Testis (tissue), 3 donors: ENCODE data around the gene KMT5B. TPM values are rescaled to one million over a fixed set of nuclear protein-coding genes. Genes with fewer than 3 reads are reported as not detected.

Source experiments
- DNase-seq: peaks from one replicate; pipeline ENCODE4 v3.0.0-alpha.2; 2019
- H3K27ac ChIP-seq, 2 donors: fragments of 200-600 bp; sonication (generic); one replicate each; pipeline ENCODE4 v1.5.1; 2019
- H3K27me3 ChIP-seq: fragments of 200-600 bp; sonication (generic); one replicate; pipeline ENCODE4 v1.5.1; 2019
- H3K36me3 ChIP-seq: fragments of 200-600 bp; sonication (generic); one replicate; pipeline ENCODE4 v1.5.1; 2017; ENCODE audit warnings: low read depth; ENCODE audit errors: missing control alignments
- H3K4me1 ChIP-seq: fragments of 200-600 bp; sonication (generic); one replicate; pipeline ENCODE4 v1.5.1; 2019
- H3K4me3 ChIP-seq, 2 donors: fragments of 200-600 bp; sonication (generic); one replicate each; pipeline ENCODE4 v1.5.1; 2017 to 2019
- H3K9me3 ChIP-seq: fragments of 200-600 bp; sonication (generic); one replicate; pipeline ENCODE4 v1.5.1; 2017
- POLR2A ChIP-seq: fragments of 450-650 bp; IDR thresholded peaks from one replicate; pipeline ENCODE4 v1.6.1; 2017; ENCODE audit warnings: antibody characterized with exemption, mild to moderate bottlenecking, moderate library complexity
- WGBS, 2 donors: methylation state at CpG; one replicate each; pipeline ENCODE4 v1.1.5; 2018; 5-methylcytosine and 5-hydroxymethylcytosine counted together
- intact Hi-C: fragments of 100-400 bp; cut with DNase I; formaldehyde crosslinking; loops from one replicate; pipeline ENCODE4 v1.15.1; 2023; ENCODE audit warnings: low total_unique reads
- polyA plus RNA-seq: library from polyadenylated mRNA; stranded (reverse); fragments of 350-450 nt; fragmentation: Illumina TruSeq; extraction: RNeasy Lipid Tissue Mini Kit (QIAGEN cat#74804); gene quantifications from one replicate; pipeline ENCODE4 v1.2.3, GENCODE V29; 2014; ENCODE audit warnings: low read depth, low replicate concordance; ENCODE audit not compliant: insufficient read depth
- total RNA-seq, 2 donors: library from RNA; depleted of rRNA; stranded (reverse); fragments of >200 nt; gene quantifications; one replicate each; pipeline ENCODE4 v1.2.3, GENCODE V29; 2016
- TF ChIP-seq, protein P1 (sequence below), 3 experiments: fragments of 450-650 bp in 2 of 3; fragments of 200-600 bp in 1 of 3; sonication (generic) in 1 of 3; IDR thresholded peaks; one replicate each; pipeline ENCODE4 v1.5.1; 2016 to 2019; ENCODE audit warnings: antibody characterized with exemption in 3 of 3, mild to moderate bottlenecking in 2 of 3, moderate library complexity in 1 of 3

KMT5B gene
- total and polyA plus RNA-seq, 3 donors from 2014 or later, result 42.1 to 56.5 (median 44.1) TPM

DNA sequence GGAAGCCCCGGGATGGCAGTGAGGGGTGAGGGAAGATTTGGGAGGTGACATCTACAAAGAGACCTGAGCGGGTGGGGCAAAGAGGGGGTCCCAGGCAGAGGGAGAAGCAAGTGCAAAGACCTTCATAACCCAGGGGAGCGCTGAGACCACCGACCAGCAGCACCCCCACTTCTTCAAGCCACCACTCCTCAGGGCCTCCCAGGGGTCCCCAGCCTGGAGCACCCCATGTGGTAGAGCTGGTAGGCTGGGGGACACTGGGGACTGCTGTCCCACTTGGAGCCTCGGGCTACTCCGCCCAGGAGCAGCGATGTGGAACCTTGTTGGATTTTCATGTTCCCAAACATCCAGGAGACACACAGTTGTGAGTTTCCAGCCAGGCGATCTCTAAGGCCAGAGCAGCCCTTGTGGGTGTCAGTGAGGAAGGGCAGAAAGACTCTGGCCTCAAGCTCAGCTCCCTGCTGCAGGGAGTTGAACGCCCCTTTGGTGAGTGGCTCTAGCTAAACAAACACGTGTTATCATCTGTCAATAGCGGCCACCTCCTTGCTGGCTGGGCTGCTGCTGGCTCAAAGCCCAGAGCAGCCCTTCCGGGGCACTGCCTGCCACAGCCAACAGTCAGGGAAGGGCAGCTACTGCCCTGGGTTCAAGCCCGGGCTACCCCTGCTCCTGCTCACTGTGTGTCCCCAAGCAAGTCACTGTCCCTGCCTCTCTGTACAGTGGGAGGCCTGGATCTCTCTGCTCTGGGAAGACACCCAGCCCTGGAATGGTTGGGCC lies 66.2 kb downstream of the KMT5B start:
- H3K4me3 ChIP-seq, result no peak overlapping the region
- H3K4me1 ChIP-seq, result peaks cover 19% of the 10 kb centered on the region
- TF ChIP-seq, protein P1, sequence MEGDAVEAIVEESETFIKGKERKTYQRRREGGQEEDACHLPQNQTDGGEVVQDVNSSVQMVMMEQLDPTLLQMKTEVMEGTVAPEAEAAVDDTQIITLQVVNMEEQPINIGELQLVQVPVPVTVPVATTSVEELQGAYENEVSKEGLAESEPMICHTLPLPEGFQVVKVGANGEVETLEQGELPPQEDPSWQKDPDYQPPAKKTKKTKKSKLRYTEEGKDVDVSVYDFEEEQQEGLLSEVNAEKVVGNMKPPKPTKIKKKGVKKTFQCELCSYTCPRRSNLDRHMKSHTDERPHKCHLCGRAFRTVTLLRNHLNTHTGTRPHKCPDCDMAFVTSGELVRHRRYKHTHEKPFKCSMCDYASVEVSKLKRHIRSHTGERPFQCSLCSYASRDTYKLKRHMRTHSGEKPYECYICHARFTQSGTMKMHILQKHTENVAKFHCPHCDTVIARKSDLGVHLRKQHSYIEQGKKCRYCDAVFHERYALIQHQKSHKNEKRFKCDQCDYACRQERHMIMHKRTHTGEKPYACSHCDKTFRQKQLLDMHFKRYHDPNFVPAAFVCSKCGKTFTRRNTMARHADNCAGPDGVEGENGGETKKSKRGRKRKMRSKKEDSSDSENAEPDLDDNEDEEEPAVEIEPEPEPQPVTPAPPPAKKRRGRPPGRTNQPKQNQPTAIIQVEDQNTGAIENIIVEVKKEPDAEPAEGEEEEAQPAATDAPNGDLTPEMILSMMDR (IDR thresholded peaks at IDR 0.05), result no peak
- TF ChIP-seq POLR2A, result no peak
- 48 to 65% methylated on average over 5 to 13 of the region's 13 CpGs for WGBS, 2 donors
- H3K36me3 ChIP-seq, result no peaks in the 10 kb centered on the region
- intact Hi-C loops, result no loop called here
- no peaks in the 10 kb centered on the region for H3K27me3 ChIP-seq
- H3K9me3 ChIP-seq, result no peaks in the 10 kb centered on the region
- H3K27ac ChIP-seq, result no peak overlapping the region
- DNase-seq, result peak; percentile 47

DNA sequence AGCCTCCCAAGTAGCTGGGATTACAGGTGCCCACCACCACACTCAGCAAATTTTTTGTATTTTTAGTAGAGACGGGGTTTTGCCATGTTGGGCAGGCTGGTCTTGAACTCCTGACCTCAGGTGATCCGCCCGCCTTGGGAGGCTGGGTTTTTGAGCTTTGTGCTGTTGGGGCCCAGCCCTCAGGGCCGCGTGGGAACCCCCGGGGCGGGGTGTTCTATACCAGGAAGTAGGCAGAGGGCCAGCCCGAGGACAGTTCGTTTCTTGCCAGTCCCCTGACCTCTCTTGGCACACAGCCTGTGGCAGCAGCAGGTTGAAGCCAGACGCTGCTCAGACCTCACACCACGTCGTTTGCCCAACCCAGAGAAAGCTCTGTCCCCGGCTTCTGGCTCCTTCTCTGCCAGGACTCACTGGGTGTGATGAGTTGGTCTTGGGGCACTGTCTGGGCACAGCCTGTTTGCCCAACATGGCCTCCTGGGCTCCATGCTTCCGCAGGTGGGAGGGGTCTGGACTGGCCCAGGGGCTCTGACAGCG lies 67.0 kb downstream of the KMT5B start:
- no peaks in the 10 kb centered on the region for H3K36me3 ChIP-seq
- TF ChIP-seq POLR2A, result no peak
- TF ChIP-seq, protein P1 (IDR thresholded peaks at IDR 0.05), result no peak
- intact Hi-C loops, result no loop called here
- WGBS, 2 donors, result 41 to 47% methylated on average over 9 to 15 of the region's 15 CpGs
- peak; percentile 90 for DNase-seq
- H3K27me3 ChIP-seq, result no peaks in the 10 kb centered on the region
- H3K4me1 ChIP-seq, result peaks cover 19% of the 10 kb centered on the region
- H3K27ac ChIP-seq, result no peak overlapping the region
- H3K4me3 ChIP-seq, result no peak overlapping the region
- no peaks in the 10 kb centered on the region for H3K9me3 ChIP-seq

DNA sequence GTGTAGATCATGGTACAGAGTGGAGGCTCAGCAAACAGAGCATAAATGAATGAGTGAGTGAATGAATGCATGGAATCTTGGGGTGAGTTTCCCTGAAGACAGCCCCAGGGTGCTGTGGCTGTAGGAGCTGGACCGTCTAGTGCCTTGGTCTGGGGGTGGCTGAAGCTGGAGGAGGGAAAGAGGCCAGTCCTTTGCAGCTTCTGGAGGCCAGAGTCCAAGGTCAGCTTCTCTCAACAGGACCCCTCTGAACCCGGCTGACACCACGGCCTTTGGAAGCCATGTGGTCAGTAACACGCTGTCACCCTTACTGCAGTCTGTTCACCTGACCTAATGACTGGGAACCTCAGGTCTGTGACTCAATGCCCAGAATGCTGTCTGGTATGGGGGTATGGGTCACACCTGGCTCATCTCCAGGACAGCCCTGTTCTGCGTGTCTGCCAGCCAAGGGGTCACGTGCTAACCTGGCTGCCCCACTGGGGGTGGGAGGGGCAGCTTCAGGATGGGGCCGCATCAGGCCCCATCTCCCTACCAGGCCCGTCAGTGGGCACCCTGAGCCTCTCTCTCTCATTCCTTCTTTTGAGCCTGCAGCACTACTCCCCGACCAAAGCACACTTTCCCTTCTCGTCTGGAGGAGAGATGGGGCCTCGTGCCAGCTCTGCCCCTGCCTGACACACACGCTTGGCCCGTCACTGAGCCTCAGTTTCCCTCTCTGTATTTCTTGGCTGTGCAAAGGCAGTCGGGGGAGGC lies 67.8 kb downstream of the KMT5B start:
- Histone ChIP-seq H3K27ac (no peak overlapping the region), H3K4me3 (no peak overlapping the region), H3K9me3 (no peaks in the 10 kb centered on the region), H3K27me3 (no peaks in the 10 kb centered on the region), H3K36me3 (no peaks in the 10 kb centered on the region), H3K4me1 (peaks cover 19% of the 10 kb centered on the region)
- WGBS, 2 donors, result 63 to 70% methylated on average over 10 to 14 of the region's 14 CpGs
- TF ChIP-seq, protein P1 (IDR thresholded peaks at IDR 0.05), result no peak
- no peak for TF ChIP-seq POLR2A
- intact Hi-C loops, result no loop called here
- no peak for DNase-seq

DNA sequence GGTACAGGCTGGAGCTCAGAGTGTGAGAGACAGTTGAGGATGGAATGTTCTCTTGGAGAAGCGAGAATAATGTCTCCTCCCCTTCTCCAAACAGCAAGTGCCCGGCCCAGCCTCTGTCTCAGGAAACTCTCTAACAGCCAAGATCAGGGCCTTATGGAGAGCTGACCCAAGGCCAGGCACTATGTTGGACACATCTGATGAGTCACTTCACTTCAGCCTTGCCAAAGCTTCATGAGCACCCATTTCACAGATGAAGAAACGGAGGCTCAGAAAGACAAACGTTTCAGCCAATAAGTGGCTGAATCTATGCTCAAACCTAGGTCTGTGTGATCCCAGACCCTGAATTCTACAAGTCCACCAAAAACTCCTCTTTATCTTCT lies 69.8 kb downstream of the KMT5B start:
- H3K27me3 ChIP-seq, result no peaks in the 10 kb centered on the region
- intact Hi-C loops, result no loop called here
- 89 to 92% methylated on average over 4 of the region's 4 CpGs for WGBS, 2 donors
- no peaks in the 10 kb centered on the region for H3K9me3 ChIP-seq
- H3K27ac ChIP-seq, result no peak overlapping the region
- no peak overlapping the region for H3K4me3 ChIP-seq
- DNase-seq, result no peak
- H3K36me3 ChIP-seq, result no peaks in the 10 kb centered on the region
- peaks cover 19% of the 10 kb centered on the region for H3K4me1 ChIP-seq
- no peak for TF ChIP-seq POLR2A
- TF ChIP-seq, protein P1 (IDR thresholded peaks at IDR 0.05), result no peak
